Activated T-cell treated with anti-CD3 and anti-CD28 coated beads for 1 hour (primary cell): ENCODE measurements around the gene DAB1.

ENCODE experiments used
- DNase-seq: peaks from one replicate; pipeline ENCODE4 v3.0.0-alpha.2; 2020; ENCODE audit warnings: low read depth

Gene DAB1

GRCh38 chr1:56973923-56974742 is 449.7 kb downstream of the DAB1 start:
- no peak for DNase-seq

GRCh38 chr1:56972976-56973375 is 450.9 kb downstream of the DAB1 start:
- DNase-seq = no peak

- no peak for DNase-seq
These were observed 453.6 kb downstream of the DAB1 start for GRCh38 chr1:56970280-56970679.

GRCh38 chr1:56968878-56969495 is 454.9 kb downstream of the DAB1 start:
- DNase-seq = no peak

GRCh38 chr1:56967900-56968832 is 455.7 kb downstream of the DAB1 start:
- DNase-seq = no peak

- no peak for DNase-seq
These were observed 456.5 kb downstream of the DAB1 start for GRCh38 chr1:56967355-56967754.

GRCh38 chr1:56966698-56966999 is 457.2 kb downstream of the DAB1 start:
- DNase-seq = no peak

GRCh38 chr1:56965916-56966697 is 457.8 kb downstream of the DAB1 start, which contains the start of gene C8B:
Gene C8B, minus strand, starts transcription at chr1:56966015. Its CDS starts 67 bp downstream, at chr1:56965948.
- DNase-seq = no peak

GRCh38 chr1:56965191-56965590 is 458.7 kb downstream of the DAB1 start:
- DNase-seq = no peak

GRCh38 chr1:56964349-56965017 is 459.4 kb downstream of the DAB1 start:
- no peak for DNase-seq

GRCh38 chr1:56963667-56964066 is 460.2 kb downstream of the DAB1 start:
- no peak for DNase-seq

GRCh38 chr1:56961426-56961825 is 462.4 kb downstream of the DAB1 start:
- no peak for DNase-seq

GRCh38 chr1:56958526-56958925 is 465.3 kb downstream of the DAB1 start:
- DNase-seq = no peak

- DNase-seq = no peak
These were observed 465.9 kb downstream of the DAB1 start for GRCh38 chr1:56957931-56958330.

- no peak for DNase-seq
These were observed 469.2 kb downstream of the DAB1 start for GRCh38 chr1:56954664-56955063.

GRCh38 chr1:56953386-56953785 is 470.5 kb downstream of the DAB1 start:
- DNase-seq = no peak

- DNase-seq = no peak
These were observed 471.4 kb downstream of the DAB1 start for GRCh38 chr1:56952501-56952900.

- DNase-seq = no peak
These were observed 475.3 kb downstream of the DAB1 start for GRCh38 chr1:56948403-56949023.
